Measurements from ENCODE around the gene NDUFS7. TPM values are rescaled to one million over a fixed set of nuclear protein-coding genes. Genes with fewer than 3 reads are reported as not detected.

The NDUFS7 gene
- total RNA-seq = 67.7 and 92.3 TPM in 2 replicates

- peak; percentile 81 to 93 for DNase-seq (ENCODE audit: low read depth in 2 of 2)
Observed at GRCh38 chr19:1383312-1384084, at the start of gene NDUFS7. Gene NDUFS7, plus strand, starts transcription at chr19:1383907. Its CDS starts 20 bp downstream, at chr19:1383927.

GRCh38 chr19:1336079-1336684 lies 47.5 kb upstream of the NDUFS7 start:
- no peak for DNase-seq (ENCODE audit: low read depth in 2 of 2)

- DNase-seq (ENCODE audit: low read depth in 2 of 2) = no peak
Observed at GRCh38 chr19:1340681-1341469, 42.8 kb upstream of the NDUFS7 start.

- DNase-seq (ENCODE audit: low read depth in 2 of 2) = no peak
Observed at GRCh38 chr19:1343041-1343440, 40.7 kb upstream of the NDUFS7 start.

GRCh38 chr19:1349211-1349610 lies 34.5 kb upstream of the NDUFS7 start:
- no peak for DNase-seq (ENCODE audit: low read depth in 2 of 2)

GRCh38 chr19:1350867-1351266 lies 32.8 kb upstream of the NDUFS7 start:
- DNase-seq (ENCODE audit: low read depth in 2 of 2) = no peak

- no peak for DNase-seq (ENCODE audit: low read depth in 2 of 2)
Observed at GRCh38 chr19:1351381-1351851, 32.3 kb upstream of the NDUFS7 start.

GRCh38 chr19:1353144-1353543 lies 30.6 kb upstream of the NDUFS7 start:
- no peak for DNase-seq (ENCODE audit: low read depth in 2 of 2)

- DNase-seq (ENCODE audit: low read depth in 2 of 2) = no peak
Observed at GRCh38 chr19:1354970-1355567, 28.6 kb upstream of the NDUFS7 start.

- no peak for DNase-seq (ENCODE audit: low read depth in 2 of 2)
Observed at GRCh38 chr19:1355568-1356507, 27.9 kb upstream of the NDUFS7 start.

GRCh38 chr19:1356508-1356865 lies 27.2 kb upstream of the NDUFS7 start:
- DNase-seq (ENCODE audit: low read depth in 2 of 2) = no peak

- DNase-seq (ENCODE audit: low read depth in 2 of 2) = no peak
Observed at GRCh38 chr19:1357531-1358109, 26.1 kb upstream of the NDUFS7 start.

- DNase-seq (ENCODE audit: low read depth in 2 of 2) = no peak
Observed at GRCh38 chr19:1360126-1360817, 23.4 kb upstream of the NDUFS7 start.

- peak in 1 of 2 donors; percentile 64 for DNase-seq (ENCODE audit: low read depth in 2 of 2)
Observed at GRCh38 chr19:1360818-1361461, 22.8 kb upstream of the NDUFS7 start.

- DNase-seq (ENCODE audit: low read depth in 2 of 2) = peak in 1 of 2 donors; percentile 71
Observed at GRCh38 chr19:1361601-1362386, 21.9 kb upstream of the NDUFS7 start.

GRCh38 chr19:1362387-1363257 lies 21.1 kb upstream of the NDUFS7 start:
- no peak for DNase-seq (ENCODE audit: low read depth in 2 of 2)

- peak; percentile 43 to 54 for DNase-seq (ENCODE audit: low read depth in 2 of 2)
Observed at GRCh38 chr19:1363599-1363998, 20.1 kb upstream of the NDUFS7 start.
